RCC 7860 (cell line): ENCODE measurements around the gene GJA9.
"Not testable (repeated sequence)": the region's sequence is repeated elsewhere in the genome, so short reads cannot be mapped to it uniquely, and the experiment has no call there.

Experiments used
- DNase-seq: peaks from one replicate; pipeline ENCODE4 v3.0.0-alpha.2; 2015; ENCODE audit warnings: low spot score
- FAIRE-seq: peaks from 2 replicates; lab custom pipeline; 2012; peaks lifted over from hg19 to GRCh38; lab: Jason Lieb, UNC

Gene GJA9

DNA sequence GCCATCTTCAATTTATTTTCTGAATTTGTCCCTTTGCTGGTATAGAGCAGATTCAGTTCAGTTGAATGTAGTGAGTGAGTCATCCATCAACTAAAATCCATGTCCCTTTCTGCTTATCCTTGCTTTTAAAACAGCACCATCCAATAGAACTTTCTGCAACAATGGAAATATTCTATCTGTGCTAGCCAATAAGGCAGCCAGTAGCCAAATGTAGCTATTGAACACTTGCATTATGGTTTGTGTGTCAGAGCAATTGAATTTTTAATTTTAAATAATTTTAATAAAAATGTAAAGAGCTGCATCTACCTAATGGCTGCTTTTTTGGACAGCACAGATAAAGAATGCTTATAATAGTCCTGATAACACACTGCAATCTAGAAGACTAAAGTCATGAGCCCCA lies at the start of gene GJA9:
GJA9 (minus strand) TSS at position 101 of the 400 bp plus-strand sequence. CDS start 5,489 bp downstream, outside the sequence.
- FAIRE-seq (no peak), DNase-seq (no peak)

DNA sequence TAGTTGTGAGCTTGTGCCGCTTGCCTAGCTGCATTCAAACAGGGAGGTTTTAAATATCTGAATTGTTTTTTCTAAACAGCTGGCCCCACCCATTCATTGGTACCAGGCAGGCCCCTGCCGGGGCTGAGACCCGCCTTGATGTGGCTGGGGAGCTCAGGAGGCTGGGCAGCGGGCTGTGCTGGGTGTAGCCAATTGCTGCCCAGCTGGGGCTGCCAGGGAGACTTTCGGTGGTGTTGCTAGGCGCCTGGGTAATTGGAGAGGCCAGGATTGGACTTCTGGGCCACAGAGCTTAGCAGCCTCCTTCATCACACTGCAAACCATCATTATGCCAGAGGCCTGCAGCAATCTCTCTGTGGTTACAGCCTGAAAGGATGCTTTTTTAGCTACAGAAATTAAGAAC lies 48.1 kb upstream of the GJA9 start:
- DNase-seq (no peak), FAIRE-seq (no peak)

DNA sequence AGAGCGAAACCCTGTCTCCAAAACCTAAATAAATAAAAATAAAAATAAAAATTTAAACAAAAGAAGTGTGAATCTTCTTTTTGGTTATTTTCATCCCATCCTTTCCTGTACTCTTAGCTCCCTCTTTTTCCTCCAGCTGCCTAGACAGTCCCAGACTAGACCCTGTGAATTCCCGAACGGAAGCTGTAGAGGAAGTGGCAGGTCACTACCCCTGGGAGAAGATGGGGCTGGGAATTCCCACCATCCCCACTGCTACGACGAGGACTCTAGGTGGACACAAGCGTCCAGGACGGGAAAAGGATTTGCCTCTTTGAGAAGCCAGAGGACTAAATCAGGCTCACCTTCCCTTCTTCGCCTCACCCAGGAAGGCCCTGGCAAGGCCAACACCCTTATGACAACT lies 47.7 kb upstream of the GJA9 start:
- no peak for FAIRE-seq
- DNase-seq: no peak

DNA sequence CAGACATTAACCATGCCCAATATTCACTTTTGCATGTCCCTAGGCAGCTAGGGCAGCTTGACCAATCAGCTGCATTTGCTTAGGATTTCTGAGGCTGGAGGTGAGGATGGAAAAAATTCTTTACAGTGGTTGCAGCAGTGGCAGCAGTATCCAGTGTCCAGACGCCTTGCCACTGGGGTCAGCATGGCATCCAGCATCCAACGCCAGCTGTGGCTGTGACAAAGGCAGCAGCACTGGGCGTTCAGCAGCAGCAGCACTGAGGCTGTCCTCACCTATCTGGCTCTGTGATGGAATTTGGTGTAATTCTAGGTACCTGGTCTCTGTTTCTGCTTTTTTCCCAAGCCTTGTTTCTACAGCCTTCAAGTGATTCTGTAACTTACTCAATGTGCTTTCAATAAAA lies 44.7 kb upstream of the GJA9 start:
- no peak for FAIRE-seq

DNA sequence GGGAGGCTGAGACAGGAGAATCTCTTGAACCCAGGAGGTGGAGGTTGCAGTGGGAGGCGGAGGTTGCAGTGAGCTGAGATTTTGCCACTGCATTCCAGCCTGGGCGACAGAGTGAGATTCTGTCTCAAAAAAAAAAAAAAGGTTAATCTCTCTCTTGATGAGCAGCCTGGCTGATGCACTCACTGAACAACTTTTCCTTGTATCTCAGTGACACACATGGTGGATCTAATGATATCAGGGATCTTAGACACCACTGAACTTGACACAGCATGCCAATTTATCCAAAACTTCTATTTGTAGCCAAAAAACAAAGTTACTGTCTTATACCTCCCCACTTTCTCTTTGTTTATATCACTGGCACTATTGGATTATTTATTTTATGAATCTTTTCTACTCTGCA lies 44.0 kb upstream of the GJA9 start:
- no peak for FAIRE-seq
- no peak for DNase-seq

More for the DNA sequence above, 44.7 kb upstream of the GJA9 start:
- DNase-seq: no peak

DNA sequence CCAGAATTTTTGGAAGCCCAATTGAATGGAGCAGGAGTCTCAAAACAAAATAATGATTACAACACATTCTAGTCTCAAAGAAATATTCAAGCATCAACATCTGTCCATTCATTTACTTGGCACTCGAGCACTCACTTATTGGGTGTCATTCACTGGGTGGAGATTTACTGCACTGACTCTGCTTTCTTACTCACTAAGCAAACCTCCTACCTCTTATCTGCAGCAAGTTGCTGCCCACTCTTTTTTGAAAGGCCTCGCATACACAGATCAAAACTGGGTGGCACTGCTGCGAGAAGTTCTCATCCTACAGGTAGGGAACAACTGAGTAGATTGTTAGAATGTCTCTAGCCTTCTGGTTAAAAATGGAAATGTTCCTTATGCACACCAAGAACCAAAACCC lies 42.2 kb upstream of the GJA9 start:
- DNase-seq (no peak), FAIRE-seq (no peak)

DNA sequence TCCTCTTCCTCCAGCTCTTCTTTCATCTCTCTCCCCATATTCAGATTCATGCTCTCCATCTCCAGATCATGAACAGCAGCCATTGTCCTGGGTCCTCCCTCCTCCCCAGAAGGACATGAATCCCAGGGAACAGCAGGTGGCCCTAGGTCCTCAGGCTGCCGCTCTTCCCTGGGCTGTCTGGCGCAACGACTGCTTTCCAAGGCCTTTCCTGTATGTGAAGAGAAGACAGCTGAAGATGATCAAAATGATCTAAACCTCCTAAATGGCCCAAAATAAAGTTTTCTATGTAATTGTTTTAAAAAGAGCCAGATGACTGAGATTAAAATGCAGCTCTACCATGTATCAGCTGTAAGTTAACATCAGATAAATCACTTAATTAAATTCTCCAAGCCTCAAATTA lies 37.7 kb upstream of the GJA9 start:
- no peak for FAIRE-seq
- DNase-seq: no peak

DNA sequence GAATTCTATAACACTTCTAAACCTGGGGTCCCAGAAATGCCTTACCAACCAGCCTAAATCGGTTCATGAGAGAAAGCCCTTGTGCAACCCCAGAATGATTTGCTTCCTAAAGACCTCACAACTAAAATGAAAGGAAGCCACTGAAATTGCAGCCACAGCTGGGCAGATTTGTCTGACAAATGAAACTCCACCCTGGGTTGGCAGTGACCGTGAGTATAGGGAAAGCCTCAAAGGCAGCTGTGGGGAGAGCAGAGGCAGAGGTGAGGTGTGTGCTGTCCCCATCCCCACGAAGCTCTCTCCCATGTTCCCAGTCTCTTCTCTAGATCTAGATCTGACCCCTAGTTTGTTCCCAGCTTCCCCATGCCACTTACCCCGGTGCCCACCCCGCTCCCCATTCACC lies 37.2 kb upstream of the GJA9 start:
- FAIRE-seq: no peak
- DNase-seq: no peak

DNA sequence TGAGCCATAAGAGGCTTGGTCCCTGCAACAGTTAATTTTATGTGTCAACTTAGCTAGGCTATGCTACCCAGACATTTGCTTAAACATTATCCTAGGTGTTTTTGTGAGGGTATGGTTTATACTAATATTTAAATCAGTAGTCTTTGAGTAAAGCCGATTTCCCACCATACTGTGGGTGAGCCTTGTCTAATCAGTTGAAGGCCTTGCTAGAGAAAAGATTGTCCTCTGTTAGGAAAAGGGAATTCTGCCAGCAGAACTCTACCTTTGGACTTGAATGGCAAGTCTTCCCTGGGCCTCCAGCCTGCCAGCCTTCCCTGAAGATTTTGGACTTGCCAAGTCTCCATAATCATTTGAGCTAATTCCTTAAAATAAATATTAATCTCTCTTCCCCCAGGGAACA lies 36.4 kb upstream of the GJA9 start:
- DNase-seq (no peak), FAIRE-seq (no peak)

DNA sequence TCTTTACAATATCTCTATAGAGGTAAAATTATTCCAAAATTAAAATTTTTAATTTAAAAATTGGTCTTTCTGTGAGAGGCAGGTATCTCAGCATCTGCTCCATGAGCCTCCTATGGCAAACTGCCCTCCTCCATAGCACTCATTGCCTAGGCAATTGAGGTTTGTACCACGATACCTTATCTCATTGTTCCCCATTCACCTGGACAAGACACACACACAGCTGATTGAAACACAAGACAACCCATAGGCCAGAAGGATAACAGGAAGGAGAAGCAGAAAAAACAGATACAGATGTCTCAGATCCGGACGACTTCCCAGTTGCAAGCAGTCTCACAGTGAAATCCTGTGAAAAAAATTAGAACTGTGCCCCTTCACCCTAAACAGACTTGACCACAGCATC lies 36.0 kb upstream of the GJA9 start:
- DNase-seq (no peak), FAIRE-seq (no peak)

DNA sequence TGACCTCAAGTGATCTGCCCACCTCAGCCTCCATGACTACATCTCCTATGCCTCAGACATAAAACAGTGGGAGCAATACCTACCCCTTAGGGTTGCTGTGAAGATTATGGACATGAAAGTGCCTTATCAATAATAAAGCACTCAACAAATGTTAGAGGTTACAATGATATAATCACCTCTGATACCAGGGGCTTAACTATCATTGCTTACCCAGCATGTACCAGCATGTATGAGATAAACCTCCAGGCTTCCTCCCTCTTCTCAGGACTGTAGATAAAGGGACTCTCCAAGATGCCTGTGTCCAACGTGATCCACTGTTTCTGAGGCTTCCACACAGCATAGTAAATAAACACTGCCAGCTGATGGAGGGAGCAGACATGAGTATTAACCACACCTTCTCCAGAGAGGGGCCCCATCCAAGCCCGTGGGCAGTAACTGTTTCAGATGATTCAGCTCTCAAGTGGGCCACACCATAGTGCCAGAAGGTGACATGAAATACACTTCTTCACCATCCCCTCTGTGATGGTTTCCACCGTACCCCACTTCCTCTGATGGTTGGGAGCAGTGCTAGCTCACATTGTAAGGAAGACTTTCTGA lies 34.1 kb upstream of the GJA9 start:
- FAIRE-seq (no peak), DNase-seq (no peak)

DNA sequence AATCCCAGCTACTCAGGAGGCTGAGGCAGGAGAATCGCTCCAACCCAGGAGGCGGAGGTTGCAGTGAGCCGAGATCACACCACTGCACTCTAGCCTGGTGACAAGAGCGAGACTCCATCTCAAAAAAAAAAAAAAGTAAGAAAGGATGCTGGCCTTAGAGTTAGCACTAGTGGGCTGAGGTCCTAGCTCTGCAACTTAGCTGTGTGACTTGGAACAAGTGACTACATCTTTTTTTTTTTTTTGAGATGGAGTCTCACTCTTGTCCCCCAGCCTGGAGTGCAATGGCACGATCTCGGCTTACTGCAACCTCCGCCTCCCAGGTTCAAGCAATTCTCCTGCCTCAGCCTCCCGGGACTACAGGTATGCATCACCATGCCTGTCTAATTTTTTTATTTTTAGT lies 33.5 kb upstream of the GJA9 start:
- not testable (repeated sequence) for DNase-seq, FAIRE-seq

DNA sequence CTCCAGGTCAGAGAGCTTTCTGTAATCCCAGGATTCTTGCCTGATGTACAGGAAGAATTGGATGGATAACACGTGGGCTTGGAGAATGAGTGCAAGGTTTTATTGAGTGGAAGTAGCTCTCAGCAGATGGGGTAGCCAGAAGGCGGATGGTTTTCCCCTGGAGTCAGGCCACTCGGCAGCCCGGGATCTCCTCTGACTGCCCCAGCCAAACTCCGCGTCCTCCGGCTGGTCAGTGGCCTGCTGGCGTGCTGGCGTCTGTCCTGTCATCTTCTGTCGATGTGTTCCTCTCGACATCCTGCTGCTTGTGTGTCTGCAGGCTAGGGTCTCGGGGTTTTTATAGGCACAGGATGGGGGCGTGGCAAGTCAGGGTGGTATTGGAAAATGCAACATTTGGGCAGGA lies 27.4 kb upstream of the GJA9 start:
- FAIRE-seq (no peak), DNase-seq (no peak)

DNA sequence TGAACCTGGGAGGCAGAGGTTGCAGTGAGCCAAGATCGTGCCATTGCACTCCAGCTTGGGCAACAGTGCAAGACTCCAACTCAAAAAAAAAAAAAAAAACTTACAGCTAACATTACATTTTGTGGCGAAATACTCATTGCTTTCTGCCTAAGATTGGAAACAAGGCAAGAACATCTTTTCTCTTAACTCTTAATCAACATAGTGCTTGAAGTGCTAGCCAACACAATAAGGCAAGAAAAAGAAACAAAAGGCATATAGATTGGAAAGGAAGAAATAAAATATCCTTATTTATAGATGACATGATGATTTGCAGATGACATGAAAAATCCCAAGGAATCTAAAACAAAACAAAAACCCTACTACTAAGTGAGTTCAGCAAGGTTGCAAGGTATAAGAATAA lies 24.6 kb upstream of the GJA9 start:
- DNase-seq: no peak
- no peak for FAIRE-seq

DNA sequence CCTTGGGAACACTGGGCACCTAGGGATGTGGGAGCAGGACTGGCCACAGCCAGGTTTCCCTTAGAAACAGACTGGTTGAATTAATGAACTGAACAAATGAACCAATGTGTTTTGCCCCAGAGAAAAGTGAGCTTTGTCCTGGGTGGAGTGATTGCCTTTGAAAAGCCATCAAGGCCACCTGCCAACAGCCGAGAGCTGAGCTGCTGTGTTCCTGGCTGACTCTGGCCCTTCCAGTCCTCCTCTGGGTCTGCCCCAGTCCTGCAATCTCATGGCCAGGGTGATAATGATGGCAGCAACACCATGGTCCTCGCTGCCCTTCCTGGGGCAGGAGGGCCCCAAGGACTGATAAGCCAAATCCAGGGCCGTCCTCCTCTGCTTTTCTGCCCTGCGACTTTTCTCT lies 18.2 kb upstream of the GJA9 start:
- FAIRE-seq (no peak), DNase-seq (no peak)

DNA sequence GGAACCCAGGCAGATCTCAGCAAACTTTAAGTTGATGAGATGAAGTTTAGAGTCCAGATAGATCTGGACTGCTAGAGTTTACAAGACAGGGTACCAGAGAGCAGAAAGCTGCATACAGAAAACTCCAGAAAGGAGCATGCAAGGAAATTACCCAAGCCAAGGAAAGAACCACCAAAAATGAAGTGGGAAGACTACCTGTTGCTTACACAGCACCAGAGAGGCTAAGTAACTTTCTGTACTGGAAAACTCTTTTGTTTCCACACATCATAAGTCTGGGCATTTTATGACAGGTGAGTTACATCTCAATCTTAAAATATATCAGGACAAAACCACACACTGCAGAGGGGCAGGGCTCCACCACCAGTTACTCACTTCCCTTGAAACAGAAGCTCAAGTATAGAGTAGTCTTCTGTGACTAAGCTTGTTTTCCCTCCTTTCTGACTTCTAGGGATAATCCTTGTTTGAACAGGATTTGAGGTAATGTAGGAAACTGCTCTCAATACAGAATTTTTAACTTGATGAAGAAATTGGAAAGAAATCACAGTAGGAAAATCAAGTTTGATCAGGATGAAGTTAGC lies 17.4 kb upstream of the GJA9 start:
- DNase-seq (no peak), FAIRE-seq (no peak)

DNA sequence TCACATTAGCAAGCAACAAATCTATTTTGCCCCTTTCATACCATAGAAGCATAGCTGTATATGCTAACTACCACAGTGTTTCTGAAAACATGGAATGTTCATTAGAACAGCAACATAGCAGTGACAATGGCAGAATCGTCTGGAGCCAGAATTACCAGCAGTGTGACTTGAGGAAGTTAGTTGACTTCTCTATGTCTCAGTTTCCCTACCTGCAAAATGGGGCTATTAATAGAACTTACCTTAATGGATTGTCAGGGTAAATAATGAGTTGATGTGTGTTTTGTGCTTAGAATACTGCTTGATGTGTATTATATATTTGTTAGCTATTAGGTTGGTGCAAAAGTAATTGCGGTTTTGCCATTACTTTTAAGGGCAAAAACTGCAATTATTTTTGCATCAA lies 14.8 kb upstream of the GJA9 start:
- no peak for DNase-seq
- FAIRE-seq: no peak

DNA sequence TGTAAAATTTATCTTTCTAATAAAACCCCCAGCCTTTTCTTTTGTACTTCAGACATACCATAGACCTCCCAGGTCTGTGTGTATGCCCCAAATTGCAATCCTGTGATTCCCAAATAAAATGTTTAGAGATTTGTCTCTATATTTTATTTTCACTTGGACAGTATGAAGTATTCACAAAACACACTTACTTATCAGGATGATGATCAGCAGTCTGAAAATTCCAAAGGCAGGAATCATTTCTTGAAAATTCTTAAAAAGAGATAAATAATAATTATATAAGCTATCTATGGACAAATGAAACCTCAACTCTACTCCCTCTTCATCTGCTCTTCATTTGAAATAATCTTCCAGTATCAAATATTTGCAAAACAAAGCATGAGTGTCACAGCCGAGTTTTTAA lies 11.6 kb upstream of the GJA9 start:
- no peak for DNase-seq
- FAIRE-seq: no peak

DNA sequence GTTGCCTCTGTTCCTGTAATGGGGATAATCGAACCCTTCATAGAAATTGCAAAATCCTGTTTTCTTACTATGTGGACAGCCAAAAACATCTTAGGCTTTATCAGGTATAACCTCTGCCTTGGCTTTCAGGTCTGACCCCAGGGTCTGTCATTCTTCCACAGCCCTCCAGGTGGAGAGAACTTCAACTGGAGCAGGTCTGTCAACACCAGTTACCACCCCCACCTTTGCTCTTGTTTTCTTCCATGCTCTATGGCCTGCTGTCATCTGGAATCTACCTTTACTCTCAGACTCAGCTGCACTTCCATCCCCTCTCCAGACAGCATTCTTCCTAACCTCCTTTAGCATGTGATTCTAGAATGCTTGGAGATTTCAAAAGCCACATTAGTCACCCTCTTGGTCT lies 10.4 kb upstream of the GJA9 start:
- no peak for DNase-seq
- FAIRE-seq: no peak

DNA sequence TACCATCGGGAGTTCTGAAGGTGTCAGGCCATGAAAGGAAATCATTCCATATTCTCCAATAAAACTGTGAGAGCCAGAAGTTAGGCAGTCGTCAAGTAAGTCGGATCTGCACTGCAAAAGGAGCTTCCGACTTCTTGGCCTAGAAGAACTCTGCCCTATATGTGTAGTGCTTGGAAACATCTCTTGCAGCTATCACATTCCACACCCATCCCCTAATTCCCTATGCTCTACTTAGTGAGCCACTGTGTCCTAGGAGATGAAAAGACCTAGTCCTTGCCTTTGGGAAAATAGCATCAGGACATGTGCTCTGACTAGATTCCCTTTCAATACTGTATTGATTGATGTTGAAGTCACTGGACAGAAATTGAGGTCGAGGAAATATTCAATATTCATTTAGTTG lies 8.2 kb upstream of the GJA9 start:
- FAIRE-seq: no peak
- DNase-seq: no peak

DNA sequence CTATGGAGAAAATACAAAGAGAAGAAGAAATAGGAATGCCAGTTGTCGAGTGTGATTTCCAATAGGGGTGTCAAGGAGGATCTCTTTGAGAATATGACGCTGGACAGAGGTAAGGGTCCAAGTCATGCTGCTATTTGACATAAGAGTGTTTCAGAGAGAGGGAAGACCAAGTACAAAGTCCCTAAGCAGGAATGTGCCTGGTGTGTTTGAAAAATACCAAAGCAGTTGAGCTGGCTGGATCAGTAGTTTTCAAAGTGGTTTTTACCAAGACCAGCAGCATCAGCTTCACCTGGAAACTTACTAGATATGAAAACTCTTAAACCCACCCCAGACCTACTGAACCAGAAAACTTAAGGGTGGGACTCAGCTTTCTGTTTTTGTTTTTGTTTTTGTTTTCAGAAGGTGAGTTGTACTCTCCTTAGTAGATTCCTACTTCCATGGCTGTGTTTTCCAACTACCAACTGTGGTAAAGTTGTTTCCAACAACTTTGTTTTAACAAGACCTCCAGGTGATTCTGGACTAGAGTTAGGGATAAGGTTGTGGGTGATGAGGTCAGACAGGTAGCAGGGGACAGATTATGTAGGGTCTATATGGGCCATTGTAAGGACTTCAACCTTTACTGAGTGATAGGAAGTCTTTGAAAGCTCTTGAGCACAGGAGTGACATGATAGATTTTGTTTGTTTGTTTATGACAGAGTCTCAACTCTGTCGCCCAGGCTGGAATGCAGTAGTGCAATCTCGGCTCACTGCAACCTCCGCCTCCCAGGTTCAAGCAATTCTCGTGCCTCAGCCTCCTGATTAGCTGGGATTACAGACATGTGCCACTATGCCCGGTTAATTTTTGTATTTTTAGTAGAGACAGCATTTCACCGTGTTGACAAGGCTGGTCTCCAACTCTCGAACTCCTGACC lies 7.3 kb upstream of the GJA9 start:
- DNase-seq: no peak
- FAIRE-seq: no peak

DNA sequence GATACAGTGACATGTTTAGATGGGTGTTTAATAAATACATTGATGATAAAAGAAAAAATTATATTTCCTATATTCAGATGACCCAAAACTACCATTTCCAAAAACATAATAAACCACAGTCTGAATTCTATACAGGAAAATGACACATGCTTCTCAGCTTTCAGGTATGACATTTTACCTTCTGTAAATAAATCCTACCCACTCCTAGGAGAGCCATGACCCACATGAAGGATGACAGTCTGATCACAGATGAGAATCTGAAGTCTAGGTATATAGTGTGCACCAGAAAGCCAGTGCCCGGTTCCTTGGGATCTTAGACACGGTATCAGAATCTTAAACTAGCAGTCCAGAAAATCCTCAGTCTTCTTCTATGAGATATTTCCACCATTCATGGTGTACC lies 3.7 kb upstream of the GJA9 start:
- FAIRE-seq: no peak
- no peak for DNase-seq
